ENCODE measurements around the gene RCAN1. TPM values are rescaled to one million over a fixed set of nuclear protein-coding genes. Genes with fewer than 3 reads are reported as not detected.

The RCAN1 gene
- total and polyA plus RNA-seq, 2 of the 13 experiments (the other 11 are each of a cell fraction or from before 2014, with no cell fraction given) = 9.4 to 34.1 TPM

GRCh38 chr21:34545079-34545884 is 69.6 kb downstream of the RCAN1 start (continued):
- TF ChIP-seq IRF1 (CRISPR knock-in tag; IDR thresholded peaks at IDR 0.05; ENCODE audit: low read depth) (no peak), ZNF17 (CRISPR knock-in tag; IDR thresholded peaks at IDR 0.05) (no peak), CHD2 (IDR thresholded peaks at IDR 0.05; ENCODE audit: low read depth, low read length) (no peak), ZNF205 (CRISPR knock-in tag; IDR thresholded peaks at IDR 0.05) (no peak), ERF (CRISPR knock-in tag; IDR thresholded peaks at IDR 0.05) (no peak), MIER2 (CRISPR knock-in tag; IDR thresholded peaks at IDR 0.05) (no peak), ZNF230 (CRISPR knock-in tag; IDR thresholded peaks at IDR 0.05) (peak; percentile 27; the same call in 1 of the 2 replicates), ZNF7 (CRISPR knock-in tag; IDR thresholded peaks at IDR 0.05) (no peak), CENPX (CRISPR knock-in tag; IDR thresholded peaks at IDR 0.05) (no peak), HNF4G (IDR thresholded peaks at IDR 0.05; ENCODE audit: borderline replicate concordance, low read depth, low read length) (peak; percentile 37; the same call in 1 of the 2 replicates), HNF4G (CRISPR knock-in tag; IDR thresholded peaks at IDR 0.05; ENCODE audit: borderline replicate concordance, low read depth) (0 out of 2 replicates have a peak, but pooled peaks have one; percentile 9), CBX2 (IDR thresholded peaks at IDR 0.05; ENCODE audit: low read depth, low read length) (no peak), CBX2 (CRISPR knock-in tag; IDR thresholded peaks at IDR 0.05; ENCODE audit: low read depth) (no peak), POLR2G (IDR thresholded peaks at IDR 0.05; ENCODE audit: low read depth, low read length) (0 out of 2 replicates have a peak, but pooled peaks have one; percentile 21), HIC2 (CRISPR knock-in tag; IDR thresholded peaks at IDR 0.05; ENCODE audit: low read depth) (no peak), MEF2D (CRISPR knock-in tag; IDR thresholded peaks at IDR 0.05) (peak; percentile 35; the same call in 1 of the 2 replicates), ZBTB25 (CRISPR knock-in tag; IDR thresholded peaks at IDR 0.05) (no peak), ZKSCAN8 (CRISPR knock-in tag; IDR thresholded peaks at IDR 0.05; ENCODE audit: borderline replicate concordance) (no peak), MED8 (CRISPR knock-in tag; IDR thresholded peaks at IDR 0.05; ENCODE audit: insufficient replicate concordance) (peak; percentile 25), BRF2 (CRISPR knock-in tag; IDR thresholded peaks at IDR 0.05) (no peak), HNF4A (CRISPR knock-in tag; IDR thresholded peaks at IDR 0.05) (peak; percentile 54), FOXA1 (IDR thresholded peaks at IDR 0.05) (no peak), FOXA1 (CRISPR knock-in tag; IDR thresholded peaks at IDR 0.05) (peak; percentile 71), CENPT (CRISPR knock-in tag; IDR thresholded peaks at IDR 0.05; ENCODE audit: low read depth) (no peak), ZNF280B (CRISPR knock-in tag; IDR thresholded peaks at IDR 0.05; ENCODE audit: borderline replicate concordance) (no peak)

Measured in HepG2 (cell line).